Upper lobe of left lung (tissue), 6 donors: ENCODE data around the gene TMEM132D. TPM values are rescaled to one million over a fixed set of nuclear protein-coding genes. Genes with fewer than 3 reads are reported as not detected.

Source experiments
- ATAC-seq, 2 donors: fragments of 200-7000 bp; cut with Tn5 transposase; one replicate each; pipeline ENCODE4 v1.9.1; 2022; ENCODE audit warnings: mild to moderate bottlenecking in 2 of 2, moderate library complexity in 2 of 2; ENCODE audit not compliant: low FRiP score in 2 of 2
- DNase-seq, 2 donors: peaks; one replicate each; pipeline ENCODE4 v3.0.0-alpha.2; 2019 to 2020
- H3K27ac ChIP-seq, 4 donors: fragments of 200-600 bp; sonication (generic); one replicate each; pipeline ENCODE4 v1.5.1; 2016 to 2019
- H3K27me3 ChIP-seq, 4 donors: fragments of 200-600 bp; sonication (generic); one replicate each; pipeline ENCODE4 v1.5.1; 2017 to 2019
- H3K36me3 ChIP-seq, 4 donors: fragments of 200-600 bp; sonication (generic); one replicate each; pipeline ENCODE4 v1.5.1; 2016 to 2019
- H3K4me1 ChIP-seq, 4 donors: fragments of 200-600 bp; sonication (generic); one replicate each; pipeline ENCODE4 v1.5.1; 2018 to 2019
- H3K4me3 ChIP-seq, 4 donors: fragments of 200-600 bp; sonication (generic); one replicate each; pipeline ENCODE4 v1.5.1; 2017 to 2019; ENCODE audit warnings: mild to moderate bottlenecking in 2 of 4, moderate library complexity in 1 of 4
- H3K9me3 ChIP-seq, 4 donors: fragments of 200-600 bp; sonication (generic); one replicate each; pipeline ENCODE4 v1.5.1; 2018 to 2019
- EP300 ChIP-seq, 4 donors: sonication (generic); formaldehyde crosslinking; IDR thresholded peaks; one replicate each; pipeline ENCODE4 v1.5.1; 2017; ENCODE audit warnings: antibody characterized with exemption in 4 of 4, control low read depth in 2 of 4
- POLR2A ChIP-seq, 4 donors: fragments of 450-650 bp; IDR thresholded peaks; one replicate each; pipeline ENCODE4 v1.5.1; 2016 to 2017; ENCODE audit warnings: antibody characterized with exemption in 4 of 4, mild to moderate bottlenecking in 2 of 4
- POLR2AphosphoS5 ChIP-seq, 2 donors: sonication (generic); formaldehyde crosslinking; IDR thresholded peaks; one replicate each; pipeline ENCODE4 v1.5.1; 2017; ENCODE audit warnings: antibody characterized with exemption in 2 of 2
- WGBS, 2 donors: methylation state at CpG; one replicate each; pipeline ENCODE4 v1.1.5; 2017 to 2018; 5-methylcytosine and 5-hydroxymethylcytosine counted together
- total RNA-seq, 6 donors: library from RNA; depleted of rRNA in 4 of 6; stranded (reverse); fragments of >200 nt in 4 of 6; gene quantifications; one replicate each; pipeline versions ENCODE4 v1.1.0 to v1.2.1, GENCODE V29; 2016 to 2021
- TF ChIP-seq, protein P1 (sequence below), 6 experiments: fragments of 450-650 bp in 4 of 6; fragments of 200-600 bp in 2 of 6; sonication (generic) in 2 of 6; IDR thresholded peaks; one replicate each; pipeline ENCODE4 v1.5.1; 2016 to 2019; ENCODE audit warnings: antibody characterized with exemption in 6 of 6
- donor health status: DM: no; HTN: no; CAD: no; lungs with moderate emphysema.
- donor health status: DM: no; HTN: yes; CAD: no; lungs with severe emphysema.

TMEM132D gene
- total RNA-seq, 6 donors from 2014 or later = 0.30 to 1.0 (median 0.79) TPM; not detected in 1

GRCh38 chr12:129928643-129929042 is 24.8 kb upstream of the TMEM132D start:
- Histone ChIP-seq H3K27me3 (no peaks in the 10 kb centered on the region), H3K4me3 (no peak overlapping the region), H3K36me3 (no peaks in the 10 kb centered on the region), H3K4me1 (no peaks in the 10 kb centered on the region), H3K9me3 (no peaks in the 10 kb centered on the region), H3K27ac (no peak overlapping the region)
- TF ChIP-seq POLR2AphosphoS5 (IDR thresholded peaks at IDR 0.05) (no peak), POLR2A (IDR thresholded peaks at IDR 0.05) (no peak), EP300 (IDR thresholded peaks at IDR 0.05) (no peak)
- TF ChIP-seq, protein P1, sequence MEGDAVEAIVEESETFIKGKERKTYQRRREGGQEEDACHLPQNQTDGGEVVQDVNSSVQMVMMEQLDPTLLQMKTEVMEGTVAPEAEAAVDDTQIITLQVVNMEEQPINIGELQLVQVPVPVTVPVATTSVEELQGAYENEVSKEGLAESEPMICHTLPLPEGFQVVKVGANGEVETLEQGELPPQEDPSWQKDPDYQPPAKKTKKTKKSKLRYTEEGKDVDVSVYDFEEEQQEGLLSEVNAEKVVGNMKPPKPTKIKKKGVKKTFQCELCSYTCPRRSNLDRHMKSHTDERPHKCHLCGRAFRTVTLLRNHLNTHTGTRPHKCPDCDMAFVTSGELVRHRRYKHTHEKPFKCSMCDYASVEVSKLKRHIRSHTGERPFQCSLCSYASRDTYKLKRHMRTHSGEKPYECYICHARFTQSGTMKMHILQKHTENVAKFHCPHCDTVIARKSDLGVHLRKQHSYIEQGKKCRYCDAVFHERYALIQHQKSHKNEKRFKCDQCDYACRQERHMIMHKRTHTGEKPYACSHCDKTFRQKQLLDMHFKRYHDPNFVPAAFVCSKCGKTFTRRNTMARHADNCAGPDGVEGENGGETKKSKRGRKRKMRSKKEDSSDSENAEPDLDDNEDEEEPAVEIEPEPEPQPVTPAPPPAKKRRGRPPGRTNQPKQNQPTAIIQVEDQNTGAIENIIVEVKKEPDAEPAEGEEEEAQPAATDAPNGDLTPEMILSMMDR (IDR thresholded peaks at IDR 0.05) = no peak
- ATAC-seq = no peak
- WGBS, 2 donors = 79 to 91% methylated on average over 4 of the region's 4 CpGs
- no peak for DNase-seq

GRCh38 chr12:129927316-129927900 is 23.6 kb upstream of the TMEM132D start:
- no peak for TF ChIP-seq POLR2AphosphoS5 (IDR thresholded peaks at IDR 0.05)
- no peak for TF ChIP-seq EP300 (IDR thresholded peaks at IDR 0.05)
- TF ChIP-seq, protein P1 (IDR thresholded peaks at IDR 0.05) = no peak
- no peak for TF ChIP-seq POLR2A (IDR thresholded peaks at IDR 0.05)
- whole genome bisulfite sequencing, 2 donors = 81 to 84% methylated on average over 10 of the region's 10 CpGs
- Histone ChIP-seq H3K4me1 (no peaks in the 10 kb centered on the region), H3K27ac (no peak overlapping the region), H3K36me3 (no peaks in the 10 kb centered on the region), H3K9me3 (no peaks in the 10 kb centered on the region), H3K27me3 (no peaks in the 10 kb centered on the region), H3K4me3 (no peak overlapping the region)
- ATAC-seq (no peak), DNase-seq (no peak)

GRCh38 chr12:129911428-129912049 is 7.7 kb upstream of the TMEM132D start:
- Histone ChIP-seq H3K9me3 (no peaks in the 10 kb centered on the region), H3K27me3 (no peaks in the 10 kb centered on the region), H3K4me3 (no peak overlapping the region), H3K36me3 (no peaks in the 10 kb centered on the region), H3K27ac (no peak overlapping the region), H3K4me1 (no peaks in the 10 kb centered on the region)
- DNase-seq = peak; percentile 38 to 81
- TF ChIP-seq EP300 (IDR thresholded peaks at IDR 0.05) = no peak
- TF ChIP-seq, protein P1 (IDR thresholded peaks at IDR 0.05) = peak in 5 of 6 experiments; percentile 23 to 81 (median 70)
- peak in 1 of 2 donors; percentile 71 for ATAC-seq
- 5 to 6% methylated on average over 8 of the region's 8 CpGs for WGBS, 2 donors

- TF ChIP-seq POLR2A (IDR thresholded peaks at IDR 0.05) (no peak), POLR2AphosphoS5 (IDR thresholded peaks at IDR 0.05) (no peak), EP300 (IDR thresholded peaks at IDR 0.05) (no peak)
- TF ChIP-seq, protein P1 (IDR thresholded peaks at IDR 0.05) = no peak
- Histone ChIP-seq H3K9me3 (no peaks in the 10 kb centered on the region), H3K27me3 (peaks cover 0 to 2% (median under 1%) of the 10 kb centered on the region in 4 donors), H3K4me1 (no peaks in the 10 kb centered on the region), H3K4me3 (no peak overlapping the region), H3K36me3 (no peaks in the 10 kb centered on the region), H3K27ac (no peak overlapping the region)
- ATAC-seq = peak in 1 of 2 donors; percentile 40
- DNase-seq = peak in 1 of 2 donors; percentile 55
- 79 to 84% methylated on average over 14 to 22 of the region's 22 CpGs for WGBS, 2 donors
These were observed 5.5 kb upstream of the TMEM132D start for GRCh38 chr12:129909051-129910020.
